H1 (cell line): ENCODE results near the gene TGFBRAP1. TPM values are rescaled to one million over a fixed set of nuclear protein-coding genes. Genes with fewer than 3 reads are reported as not detected.

ENCODE experiments used
- CTCF ChIA-PET: fragments of 300-600 bp; sonication (Branson Sonifier 250); formaldehyde crosslinking; loops from one replicate; lab custom pipeline; 2021; ENCODE audit not compliant: partially characterized antibody; lab: Charles Lee
- POLR2A ChIA-PET: fragments of 300-600 bp; sonication (Branson Sonifier 250); formaldehyde crosslinking; loops from one replicate; lab custom pipeline; 2021; ENCODE audit warnings: inconsistent platforms; ENCODE audit not compliant: partially characterized antibody; lab: Charles Lee
- DNase-seq, 2 experiments: peaks; one replicate each; pipeline versions ENCODE4 v3.0.0 to v3.0.0-alpha.2; 2010 to 2022; ENCODE audit warnings: low spot score in 2 of 2, low read depth in 1 of 2, mixed read lengths in 1 of 2
- FAIRE-seq: peaks from 2 replicates; lab custom pipeline; 2011; peaks lifted over from hg19 to GRCh38; lab: Jason Lieb, UNC
- H2AFZ ChIP-seq: 2 replicates; pipeline ENCODE4 v1.8.1; 2012; ENCODE audit warnings: low read length, inconsistent platforms
- H2AK5ac ChIP-seq: 2 replicates; pipeline ENCODE4 v1.6.1; 2013; ENCODE audit warnings: low read depth, low read length
- H2BK120ac ChIP-seq: replicated peaks from 2 replicates; pipeline ENCODE3; 2013; ENCODE audit warnings: low read depth, low read length, inconsistent platforms
- H2BK12ac ChIP-seq: 2 replicates; pipeline ENCODE4 v1.6.1; 2013; ENCODE audit warnings: low read depth, low read length
- H2BK15ac ChIP-seq: 2 replicates; pipeline ENCODE4 v1.6.1; 2013; ENCODE audit warnings: low read length
- H2BK20ac ChIP-seq: 2 replicates; pipeline ENCODE4 v1.6.1; 2013; ENCODE audit warnings: low read length
- H2BK5ac ChIP-seq: 2 replicates; pipeline ENCODE4 v1.6.1; 2013; ENCODE audit warnings: low read depth, low read length
- H3K14ac ChIP-seq: 2 replicates; pipeline ENCODE4 v1.6.1; 2013; ENCODE audit warnings: inconsistent platforms; ENCODE audit not compliant: insufficient read length
- H3K18ac ChIP-seq: 2 replicates; pipeline ENCODE4 v1.6.1; 2013; ENCODE audit warnings: low read length; ENCODE audit errors: extremely low read depth
- H3K23ac ChIP-seq: 2 replicates; pipeline ENCODE4 v1.6.1; 2013; ENCODE audit warnings: inconsistent platforms; ENCODE audit not compliant: insufficient read length
- H3K23me2 ChIP-seq: 2 replicates; pipeline ENCODE4 v1.6.1; 2013; ENCODE audit warnings: low read depth, low read length
- H3K27ac ChIP-seq: 2 replicates; pipeline ENCODE4 v1.6.1; 2011; ENCODE audit warnings: low read depth, low read length, inconsistent platforms
- H3K27me3 ChIP-seq, 4 experiments: replicated peaks in 1 of 4; 1 replicate in 1 of 4; 2 replicates in 3 of 4; pipeline versions ENCODE4 v1.6.1 to v1.8.1; 2011 to 2013; ENCODE audit warnings: low read length in 3 of 4, mild to moderate bottlenecking in 3 of 4, inconsistent platforms in 2 of 4, mixed read lengths in 2 of 4, moderate library complexity in 1 of 4; ENCODE audit not compliant: control insufficient read depth in 3 of 4, insufficient read depth in 3 of 4; ENCODE audit errors: extremely low read depth in 1 of 4
- H3K36me3 ChIP-seq, 4 experiments: 2 replicates each; pipeline versions ENCODE4 v1.6.1 to v1.8.1; 2011 to 2013; ENCODE audit warnings: mild to moderate bottlenecking in 4 of 4, low read length in 3 of 4, moderate library complexity in 2 of 4, control low read depth in 1 of 4, inconsistent platforms in 1 of 4; ENCODE audit not compliant: insufficient read depth in 4 of 4, control insufficient read depth in 2 of 4
- H3K4ac ChIP-seq: replicated peaks from 2 replicates; pipeline ENCODE3; 2013; ENCODE audit warnings: low read length, low read depth, mixed read lengths, inconsistent platforms; ENCODE audit not compliant: insufficient read length
- H3K4me1 ChIP-seq, 4 experiments: replicated peaks in 1 of 4; 1 replicate in 1 of 4; 2 replicates in 3 of 4; pipeline versions ENCODE4 v1.6.1 to v1.8.1; 2011 to 2013; ENCODE audit warnings: low read length in 3 of 4, inconsistent platforms in 2 of 4, mixed read lengths in 1 of 4; ENCODE audit not compliant: insufficient read depth in 4 of 4, control insufficient read depth in 3 of 4
- H3K4me2 ChIP-seq, 2 experiments: 2 replicates each; pipeline versions ENCODE4 v1.6.1 to v1.8.1; 2011 to 2013; ENCODE audit warnings: low read depth in 2 of 2, low read length in 2 of 2, control low read depth in 1 of 2, inconsistent platforms in 1 of 2, mild to moderate bottlenecking in 1 of 2; ENCODE audit not compliant: insufficient read depth in 1 of 2
- H3K4me3 ChIP-seq, 4 experiments: fragments of 200-600, 300-600 bp in 1 of 4; sonication (generic), shearing (Covaris generic), sonication (Bioruptor Twin) in 1 of 4; 2 replicates each; pipeline versions ENCODE4 v1.5.1 to v1.8.1; 2011 to 2016; ENCODE audit warnings: low read length in 4 of 4, low read depth in 3 of 4, control low read depth in 2 of 4, inconsistent platforms in 2 of 4, mild to moderate bottlenecking in 2 of 4, mixed read lengths in 1 of 4, moderate library complexity in 1 of 4; ENCODE audit not compliant: insufficient read depth in 2 of 4; ENCODE audit errors: extremely low read depth in 1 of 4
- H3K56ac ChIP-seq: replicated peaks from 2 replicates; pipeline ENCODE3; 2013; ENCODE audit warnings: low read depth, mild to moderate bottlenecking, mixed read lengths, low read length, inconsistent platforms; ENCODE audit not compliant: insufficient read length
- H3K79me1 ChIP-seq: 2 replicates; pipeline ENCODE4 v1.6.1; 2013; ENCODE audit warnings: low read depth, low read length, control low read depth
- H3K79me2 ChIP-seq, 2 experiments: 2 replicates each; pipeline versions ENCODE4 v1.6.1 to v1.8.1; 2012 to 2013; ENCODE audit warnings: low read length in 2 of 2, mild to moderate bottlenecking in 2 of 2, inconsistent platforms in 1 of 2; ENCODE audit not compliant: insufficient read depth in 2 of 2, control insufficient read depth in 1 of 2
- H3K9ac ChIP-seq, 4 experiments: replicated peaks in 1 of 4; 1 replicate in 1 of 4; 2 replicates in 3 of 4; pipeline versions ENCODE4 v1.6.1 to v1.8.1; 2011 to 2013; ENCODE audit warnings: low read depth in 3 of 4, low read length in 3 of 4, control low read depth in 2 of 4, mild to moderate bottlenecking in 2 of 4, moderate library complexity in 2 of 4, inconsistent platforms in 1 of 4; ENCODE audit errors: extremely low read depth in 1 of 4
- H3K9me3 ChIP-seq, 2 experiments: 2 replicates each; pipeline versions ENCODE4 v1.6.1 to v1.8.1; 2012 to 2013; ENCODE audit warnings: mild to moderate bottlenecking in 2 of 2, moderate library complexity in 2 of 2, control low read depth in 1 of 2, inconsistent platforms in 1 of 2, low read depth in 1 of 2, low read length in 1 of 2, mixed read lengths in 1 of 2; ENCODE audit not compliant: insufficient read depth in 2 of 2
- H4K20me1 ChIP-seq, 2 experiments: replicated peaks in 1 of 2; 2 replicates each; pipeline versions ENCODE3 to v1.8.1; 2011 to 2013; ENCODE audit warnings: inconsistent platforms in 2 of 2, low read length in 2 of 2, mild to moderate bottlenecking in 1 of 2; ENCODE audit not compliant: insufficient read depth in 2 of 2, control insufficient read depth in 1 of 2
- H4K5ac ChIP-seq: 2 replicates; pipeline ENCODE4 v1.6.1; 2013; ENCODE audit warnings: low read length, low read depth, mixed read lengths, inconsistent platforms; ENCODE audit not compliant: insufficient read length
- H4K8ac ChIP-seq: 2 replicates; pipeline ENCODE4 v1.8.0; 2013; ENCODE audit warnings: mild to moderate bottlenecking, moderate library complexity, low read length, inconsistent platforms; ENCODE audit not compliant: insufficient read depth; ENCODE audit errors: extremely low read depth
- H4K91ac ChIP-seq: replicated peaks from 2 replicates; pipeline ENCODE3; 2013; ENCODE audit warnings: low read length, mixed read lengths, inconsistent platforms; ENCODE audit not compliant: insufficient read length
- CREB1 ChIP-seq: IDR thresholded peaks from 2 replicates; pipeline ENCODE4 v1.6.1; 2012; ENCODE audit warnings: inconsistent platforms
- EGR1 ChIP-seq: IDR thresholded peaks from 2 replicates; pipeline ENCODE4 v1.6.1; 2011; ENCODE audit warnings: low read depth, low read length, borderline replicate concordance
- EP300 ChIP-seq, 2 experiments: IDR thresholded peaks; 1 replicate in 1 of 2; 2 replicates in 1 of 2; pipeline ENCODE4 v1.6.1; 2011 to 2012; ENCODE audit warnings: low read depth in 2 of 2, low read length in 2 of 2, mild to moderate bottlenecking in 2 of 2, borderline replicate concordance in 1 of 2, inconsistent platforms in 1 of 2, moderate library complexity in 1 of 2
- EZH2 ChIP-seq: fragments of 200-600 bp; sonication (generic); IDR thresholded peaks from 2 replicates; pipeline ENCODE4 v1.7.1; 2012; ENCODE audit warnings: low read depth, mild to moderate bottlenecking, moderate library complexity, low read length, inconsistent platforms; ENCODE audit not compliant: severe bottlenecking
- HDAC2 ChIP-seq, 2 experiments: fragments of 300-600 bp in 1 of 2; sonication (generic) in 1 of 2; IDR thresholded peaks; 2 replicates each; pipeline ENCODE4 v1.6.1; 2011 to 2012; ENCODE audit warnings: low read depth in 2 of 2, low read length in 2 of 2, mild to moderate bottlenecking in 2 of 2, moderate library complexity in 2 of 2, borderline replicate concordance in 1 of 2, inconsistent platforms in 1 of 2
- KDM5A ChIP-seq: fragments of 200-600 bp; IDR thresholded peaks from 2 replicates; pipeline ENCODE4 v1.7.1; 2012; ENCODE audit warnings: mild to moderate bottlenecking, low read length, inconsistent platforms, mixed read lengths
- MAFK ChIP-seq: IDR thresholded peaks from 2 replicates; pipeline ENCODE4 v1.6.1; 2012; ENCODE audit warnings: low read depth, mild to moderate bottlenecking, improper control_type of control experiment, low read length
- SIRT6 ChIP-seq: IDR thresholded peaks from one replicate; pipeline ENCODE4 v1.7.1; 2012; ENCODE audit warnings: low read length, inconsistent platforms
- SP1 ChIP-seq: IDR thresholded peaks from 2 replicates; pipeline ENCODE4 v1.6.1; 2011; ENCODE audit warnings: low read depth, low read length
- SP2 ChIP-seq: IDR thresholded peaks from 2 replicates; pipeline ENCODE4 v1.6.1; 2012; ENCODE audit warnings: mild to moderate bottlenecking, low read length, inconsistent platforms
- TAF7 ChIP-seq: optimal IDR thresholded peaks from 2 replicates; pipeline ENCODE3; 2011; ENCODE audit warnings: low read depth, mild to moderate bottlenecking, inconsistent platforms, low read length, moderate library complexity, borderline replicate concordance
- ZNF274 ChIP-seq: IDR thresholded peaks from 2 replicates; pipeline ENCODE4 v1.7.0; 2012; ENCODE audit warnings: low read length, borderline replicate concordance; ENCODE audit errors: extremely low read depth
- WGBS, 2 experiments: shearing (Covaris generic) in 1 of 2; methylation state at CpG; one replicate each; pipeline versions ENCODE4 v1.1.6 to v1.1.7; 2013 to 2015; ENCODE audit warnings: low lambda C conversion rate in 2 of 2, mixed read lengths in 2 of 2, inconsistent platforms in 1 of 2, low coverage in 1 of 2, missing lambda C conversion rate in 1 of 2; ENCODE audit not compliant: insufficient replicate concordance in 2 of 2, insufficient coverage in 1 of 2, insufficient read length in 1 of 2; ENCODE audit errors: extremely low coverage in 1 of 2, missing lambda C conversion rate in 1 of 2; 5-methylcytosine and 5-hydroxymethylcytosine counted together
- polyA plus RNA-seq, 7 experiments: library from polyadenylated mRNA; depleted of rRNA in 3 of 7; stranded (reverse) in 5 of 7; unstranded in 2 of 7; fragments of >200 nt in 5 of 7; fragments of 200-250 nt in 2 of 7; gene quantifications; 1 replicate in 5 of 7; 2 replicates in 1 of 7; 4 replicates in 1 of 7; pipeline versions ENCODE4 v1.2.1 to v1.2.3, GENCODE V29; 2011 to 2013; ENCODE audit warnings: missing spikeins in 2 of 7, mixed read lengths in 2 of 7
- total RNA-seq: library from RNA; stranded (reverse); fragmentation: NEBNext Ultra II Directional; extraction: Animal tissue kit (Norgen Biotek cat#: 25700); gene quantifications from 2 replicates; pipeline ENCODE4 v1.2.1, GENCODE V29; 2021
- TF ChIP-seq, protein P1 (sequence below): IDR thresholded peaks from 2 replicates; pipeline ENCODE4 v1.6.1; 2012; ENCODE audit warnings: inconsistent platforms

The TGFBRAP1 gene
- total and polyA plus RNA-seq, 2 of the 8 experiments (the other 6 are each of a cell fraction or from before 2014, with no cell fraction given): 11.2 to 20.2 TPM

GRCh38 chr2:105256431-105257047 lies 73.0 kb downstream of the TGFBRAP1 start:
- Histone ChIP-seq H2BK12ac (no peak overlapping the region), H4K20me1 (no peaks in the 10 kb centered on the region), H3K9ac (no peak overlapping the region), H2BK20ac (no peak overlapping the region), H4K8ac (no peak overlapping the region), H2BK15ac (no peak overlapping the region), H3K18ac (no peak overlapping the region), H3K23me2 (no peaks in the 10 kb centered on the region), H3K4me3 (no peak overlapping the region), H2AK5ac (no peak overlapping the region), H3K79me1 (no peaks in the 10 kb centered on the region; the same call in 1 of the 2 replicates), H4K5ac (no peak overlapping the region), H4K91ac (no peak overlapping the region)
- no peak for FAIRE-seq
- 88% methylated on average over 11 of the region's 11 CpGs; no CpG with 5 or more reads in 1 of the 2 experiments for whole genome bisulfite sequencing, 2 experiments
- TF ChIP-seq EGR1 (no peak), HDAC2 (IDR thresholded peaks at IDR 0.05; ENCODE audit: borderline replicate concordance in 1 of 2, low read depth in 2 of 2, low read length in 2 of 2) (no peak), SP2 (no peak), SP1 (no peak), ZNF274 (no peak), KDM5A (no peak), SIRT6 (no peak), MAFK (no peak), TAF7 (no peak), EZH2 (no peak), EP300 (IDR thresholded peaks at IDR 0.05; ENCODE audit: borderline replicate concordance in 1 of 2, low read depth in 2 of 2, low read length in 2 of 2) (no peak), CREB1 (no peak)
- TF ChIP-seq, protein P1, sequence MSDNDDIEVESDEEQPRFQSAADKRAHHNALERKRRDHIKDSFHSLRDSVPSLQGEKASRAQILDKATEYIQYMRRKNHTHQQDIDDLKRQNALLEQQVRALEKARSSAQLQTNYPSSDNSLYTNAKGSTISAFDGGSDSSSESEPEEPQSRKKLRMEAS: no peak
- TF ChIP-seq, all 59 proteins: peak for 0
- H2BK120ac ChIP-seq: no peak overlapping the region
- no peak overlapping the region for H3K14ac ChIP-seq
- H3K4me2 ChIP-seq: no peak overlapping the region
- no peak overlapping the region for H3K23ac ChIP-seq
- H3K4ac ChIP-seq: no peak overlapping the region
- no peaks in the 10 kb centered on the region for H3K79me2 ChIP-seq
- ChIA-PET POLR2A (no interaction called here), CTCF (interaction anchor here (1.6 to 5.5 kb wide), 3 partner anchors 14 to 38 kb away, joined by 6 to 53 read pairs (median 6); partner anchors contain the start of gene GPR45)
- H3K27me3 ChIP-seq: no peaks in the 10 kb centered on the region
- no peak overlapping the region for H3K27ac ChIP-seq
- no peak overlapping the region for H2AFZ ChIP-seq
- H3K4me1 ChIP-seq: peaks cover 0 to 4% (median 0%) of the 10 kb centered on the region in 4 experiments; a peak in 1 of 7 replicates
- no peaks in the 10 kb centered on the region for H3K36me3 ChIP-seq
- DNase-seq: no peak
- H2BK5ac ChIP-seq: no peak overlapping the region
- no peak overlapping the region for H3K56ac ChIP-seq
- no peaks in the 10 kb centered on the region for H3K9me3 ChIP-seq
